GM10847 (cell line): Measurements from ENCODE around the gene PKP4.

ENCODE experiments used
- POLR2A ChIP-seq: IDR thresholded peaks from 2 replicates; pipeline ENCODE4 v1.6.1; 2011; ENCODE audit not compliant: insufficient read length; ENCODE audit errors: extremely low read depth

The PKP4 gene

GRCh38 chr2:158583923-158584322, 127.2 kb downstream of the PKP4 start:
- no peak for TF ChIP-seq POLR2A

GRCh38 chr2:158586491-158586890, 129.7 kb downstream of the PKP4 start:
- TF ChIP-seq POLR2A: no peak

- TF ChIP-seq POLR2A: no peak
Observed at GRCh38 chr2:158589303-158589702, 132.6 kb downstream of the PKP4 start.

DNA sequence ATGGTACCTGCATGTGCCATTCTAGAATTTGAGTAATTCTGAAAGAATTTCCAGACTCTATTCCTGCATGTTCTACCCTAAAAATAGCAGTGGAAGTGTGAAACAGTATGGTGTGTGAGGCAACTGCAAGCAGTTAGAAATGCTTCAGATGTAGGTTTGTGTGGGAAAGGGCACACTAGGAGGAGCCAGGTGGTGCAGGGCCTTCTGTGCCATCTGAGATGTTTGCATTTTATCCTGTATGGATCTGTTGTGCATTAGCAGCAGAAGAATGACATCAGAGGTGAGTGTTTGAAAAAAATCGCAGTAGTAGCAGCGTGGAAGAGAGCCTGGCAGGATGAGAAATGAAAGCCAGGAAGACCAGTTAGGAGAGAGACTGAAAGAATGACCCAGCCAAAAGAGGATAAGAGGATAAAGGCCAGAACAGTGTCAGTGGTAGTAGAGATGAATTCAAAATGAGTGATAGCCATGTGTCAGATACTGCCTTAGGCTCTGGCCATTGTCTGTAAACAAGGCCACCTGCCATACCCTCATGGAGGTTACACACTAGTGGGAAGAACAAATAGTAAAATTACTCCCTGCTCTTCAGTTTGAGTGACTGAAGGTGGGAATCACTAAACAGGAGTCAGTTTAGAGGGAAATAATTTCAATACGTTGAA, 142.2 kb downstream of the PKP4 start:
- no peak for TF ChIP-seq POLR2A

DNA sequence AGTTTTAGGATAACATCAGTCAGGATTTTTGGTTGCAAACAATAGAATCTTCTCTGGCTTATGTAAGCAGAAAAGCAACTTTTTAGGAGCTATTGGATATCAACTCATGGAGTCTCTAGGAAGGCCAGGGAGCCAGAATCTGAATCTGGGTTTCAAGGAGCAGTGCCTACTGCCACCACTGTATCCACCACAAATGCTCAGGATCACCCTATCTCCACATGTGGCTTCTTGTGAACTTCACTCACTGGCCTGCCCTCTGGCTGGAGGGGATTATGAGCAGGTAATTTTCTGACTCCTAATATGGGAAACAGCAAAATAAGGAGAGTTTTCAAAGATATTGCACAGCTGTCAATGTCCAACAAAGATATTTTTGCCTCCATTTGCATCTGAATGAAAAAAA, 142.9 kb downstream of the PKP4 start:
- TF ChIP-seq POLR2A: no peak

GRCh38 chr2:158600155-158600802, 143.5 kb downstream of the PKP4 start:
- TF ChIP-seq POLR2A: no peak

GRCh38 chr2:158602027-158602426, 145.3 kb downstream of the PKP4 start:
- TF ChIP-seq POLR2A: no peak

- no peak for TF ChIP-seq POLR2A
Observed at GRCh38 chr2:158603205-158603604, 146.5 kb downstream of the PKP4 start.

- no peak for TF ChIP-seq POLR2A
Observed at GRCh38 chr2:158603986-158604385, 147.2 kb downstream of the PKP4 start.

DNA sequence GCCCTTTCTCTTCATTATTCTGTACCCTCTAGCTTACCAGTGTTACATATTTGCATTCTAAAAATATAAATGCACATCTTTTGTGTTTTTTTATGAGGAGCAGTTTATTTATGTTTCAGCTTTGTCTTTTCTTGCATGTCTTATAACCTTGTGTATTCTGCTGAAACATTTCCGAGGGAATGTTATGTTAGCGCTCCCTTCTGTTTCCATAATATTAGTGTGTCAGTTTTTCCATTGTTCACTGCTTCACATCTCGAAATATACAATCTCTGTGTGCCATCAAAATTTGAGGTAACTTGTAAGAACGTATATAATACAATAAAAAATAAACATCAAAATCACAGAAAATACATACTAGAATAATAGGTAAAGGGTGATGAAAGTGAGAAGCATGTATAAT, 153.3 kb downstream of the PKP4 start:
- no peak for TF ChIP-seq POLR2A

DNA sequence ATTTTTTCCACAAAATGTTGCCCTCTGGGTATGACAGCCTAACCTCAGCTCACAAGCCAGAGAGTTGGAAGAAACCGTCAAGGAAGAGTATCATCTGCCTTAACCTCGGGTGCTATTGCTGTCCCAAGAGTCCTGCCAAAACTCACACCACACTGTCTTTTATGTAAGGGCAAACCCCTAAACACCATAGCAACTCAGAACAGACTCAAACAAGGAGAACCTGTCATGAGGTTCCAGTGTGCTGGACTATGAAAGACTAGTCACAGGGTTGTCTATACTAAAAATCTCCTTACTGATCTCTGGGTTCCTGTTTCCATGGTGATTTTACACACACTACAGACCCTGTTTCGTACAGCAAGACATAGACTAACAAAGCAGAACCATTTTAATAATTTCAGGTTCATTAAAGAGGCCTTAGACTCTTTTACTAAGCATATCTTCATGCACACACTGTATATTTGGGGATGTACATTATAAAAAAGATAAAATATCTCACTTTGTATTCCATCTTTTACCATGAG, 159.8 kb downstream of the PKP4 start:
- no peak for TF ChIP-seq POLR2A

DNA sequence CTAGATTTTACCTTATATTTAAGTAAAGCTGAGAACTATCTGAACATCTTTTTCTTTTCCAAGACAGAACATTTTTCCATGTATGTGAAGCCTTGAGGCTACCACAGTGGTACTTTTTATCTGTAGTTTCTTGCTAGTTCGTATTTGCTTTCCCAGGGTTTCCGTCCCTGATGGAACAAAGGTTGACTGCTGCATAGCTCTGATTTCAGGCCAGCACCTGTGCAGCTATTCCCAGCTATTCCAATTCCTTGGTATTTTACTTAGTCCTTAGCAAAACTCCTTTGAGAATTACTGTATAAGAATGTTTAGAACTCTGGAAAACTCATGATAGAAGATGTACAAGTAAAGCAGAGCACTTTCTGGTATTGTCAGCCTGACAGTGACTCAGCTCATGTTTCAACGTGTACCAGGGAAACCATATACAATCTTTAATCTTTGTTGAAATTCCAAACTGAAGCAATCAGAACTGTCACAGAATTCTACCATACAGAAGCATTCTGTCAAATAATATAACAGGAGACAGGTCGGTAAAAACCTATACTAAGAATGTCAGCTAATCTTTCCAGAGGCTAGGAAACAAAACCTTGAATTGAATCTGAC, 162.2 kb downstream of the PKP4 start:
- no peak for TF ChIP-seq POLR2A

DNA sequence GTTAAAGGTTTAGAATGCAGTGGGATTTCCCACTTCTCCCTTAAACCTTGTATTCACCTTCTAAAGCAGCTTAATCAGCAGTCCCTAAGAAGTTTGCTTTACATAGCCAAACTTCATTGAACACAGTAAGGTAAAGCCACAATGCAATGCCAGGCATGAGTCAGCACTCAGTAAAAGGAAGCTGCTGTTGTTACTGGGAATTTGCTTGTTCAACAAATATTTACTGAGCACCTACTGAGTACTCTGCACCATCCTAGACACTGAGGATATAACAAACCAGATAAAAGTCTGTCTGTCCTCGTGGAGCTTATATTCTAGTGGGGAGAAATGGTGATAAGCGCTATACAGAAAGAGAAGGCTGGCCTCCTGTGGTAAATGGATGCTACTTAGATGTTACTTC, 162.7 kb downstream of the PKP4 start:
- TF ChIP-seq POLR2A: no peak

DNA sequence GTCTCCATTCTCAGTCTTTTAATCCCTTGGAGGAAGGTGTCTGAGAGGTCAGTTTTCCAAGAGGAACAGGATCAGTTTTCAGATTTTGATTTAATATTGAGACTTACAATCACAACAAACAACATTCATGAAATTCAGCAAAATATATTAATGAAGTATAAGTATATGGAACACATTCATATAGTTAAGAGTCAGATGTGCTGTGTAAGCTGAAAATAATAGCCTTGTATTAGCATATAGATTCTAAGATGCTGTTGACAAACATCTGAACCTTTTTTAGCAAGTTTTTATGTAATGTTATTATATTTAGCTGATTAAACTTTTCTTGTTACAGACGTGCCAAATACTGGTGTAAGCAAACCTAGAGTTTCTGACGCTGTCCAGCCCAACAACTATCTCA, 163.9 kb downstream of the PKP4 start:
- no peak for TF ChIP-seq POLR2A

DNA sequence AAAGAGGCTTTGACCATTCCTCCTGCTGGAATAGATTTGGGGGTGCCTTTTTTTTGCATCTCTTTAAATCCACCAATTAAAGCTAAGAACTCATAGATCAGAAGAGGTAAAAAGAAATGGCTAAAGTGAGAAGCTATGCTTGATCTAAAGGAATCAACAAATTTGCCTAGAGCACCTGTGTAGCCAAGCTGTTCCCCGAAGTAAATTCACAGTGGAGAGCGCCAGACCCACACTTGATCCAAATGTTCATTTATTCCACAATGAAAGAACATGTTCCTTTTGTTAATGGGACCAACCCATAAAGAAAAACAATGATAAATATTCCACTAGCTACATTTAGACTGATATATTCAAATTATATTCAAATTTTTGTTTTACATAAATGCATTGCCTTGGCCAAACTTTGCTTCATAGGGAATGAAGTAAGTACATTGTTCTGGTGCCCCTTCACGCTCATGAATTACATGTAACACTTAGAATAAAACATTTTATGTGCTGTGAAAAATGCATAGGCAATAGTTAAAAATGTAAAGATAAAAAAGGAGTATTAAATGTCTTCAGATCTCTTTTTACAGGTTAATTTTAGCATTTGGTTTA, 167.4 kb downstream of the PKP4 start:
- no peak for TF ChIP-seq POLR2A

- no peak for TF ChIP-seq POLR2A
Observed at GRCh38 chr2:158624961-158625360, 168.2 kb downstream of the PKP4 start.

- TF ChIP-seq POLR2A: no peak
Observed at GRCh38 chr2:158629116-158629515, 172.4 kb downstream of the PKP4 start.

GRCh38 chr2:158633261-158633660, 176.5 kb downstream of the PKP4 start:
- no peak for TF ChIP-seq POLR2A
